Panc1 (cell line): ENCODE results near the gene PTTG1.

Experiments used
- POLR2AphosphoS5 ChIP-seq: IDR thresholded peaks from 2 replicates; pipeline ENCODE4 v1.6.1; 2012; ENCODE audit warnings: mild to moderate bottlenecking, low read depth, low read length, moderate library complexity
- TCF7L2 ChIP-seq: IDR thresholded peaks from 2 replicates; pipeline ENCODE4 v1.6.1; 2011; ENCODE audit warnings: mild to moderate bottlenecking, low read depth, low read length, inconsistent platforms
- TF ChIP-seq, protein P1 (sequence below): fragments of 450-650 bp; IDR thresholded peaks from 2 replicates; pipeline ENCODE4 v1.5.1; 2017; ENCODE audit warnings: mild to moderate bottlenecking

DNA sequence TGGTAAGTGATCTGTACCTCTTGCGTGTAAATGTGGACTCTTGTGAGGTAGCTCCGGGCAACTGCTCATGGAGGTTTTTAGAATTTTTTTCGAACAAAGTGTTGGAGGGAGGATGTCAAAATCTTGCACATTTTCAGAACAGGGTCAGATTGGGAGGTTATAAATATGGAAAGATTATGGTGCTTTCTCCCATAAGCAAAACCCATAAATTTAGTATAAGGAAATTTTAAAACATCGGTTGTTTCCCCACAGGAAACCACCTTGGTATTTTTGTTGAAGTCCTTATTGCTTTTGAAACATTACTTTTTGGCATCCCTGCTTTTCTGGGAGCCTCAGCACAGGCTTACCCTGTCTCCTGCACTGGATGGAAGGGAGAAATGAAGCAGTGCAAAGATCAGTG lies 33.9 kb downstream of the PTTG1 start:
- TF ChIP-seq, protein P1, sequence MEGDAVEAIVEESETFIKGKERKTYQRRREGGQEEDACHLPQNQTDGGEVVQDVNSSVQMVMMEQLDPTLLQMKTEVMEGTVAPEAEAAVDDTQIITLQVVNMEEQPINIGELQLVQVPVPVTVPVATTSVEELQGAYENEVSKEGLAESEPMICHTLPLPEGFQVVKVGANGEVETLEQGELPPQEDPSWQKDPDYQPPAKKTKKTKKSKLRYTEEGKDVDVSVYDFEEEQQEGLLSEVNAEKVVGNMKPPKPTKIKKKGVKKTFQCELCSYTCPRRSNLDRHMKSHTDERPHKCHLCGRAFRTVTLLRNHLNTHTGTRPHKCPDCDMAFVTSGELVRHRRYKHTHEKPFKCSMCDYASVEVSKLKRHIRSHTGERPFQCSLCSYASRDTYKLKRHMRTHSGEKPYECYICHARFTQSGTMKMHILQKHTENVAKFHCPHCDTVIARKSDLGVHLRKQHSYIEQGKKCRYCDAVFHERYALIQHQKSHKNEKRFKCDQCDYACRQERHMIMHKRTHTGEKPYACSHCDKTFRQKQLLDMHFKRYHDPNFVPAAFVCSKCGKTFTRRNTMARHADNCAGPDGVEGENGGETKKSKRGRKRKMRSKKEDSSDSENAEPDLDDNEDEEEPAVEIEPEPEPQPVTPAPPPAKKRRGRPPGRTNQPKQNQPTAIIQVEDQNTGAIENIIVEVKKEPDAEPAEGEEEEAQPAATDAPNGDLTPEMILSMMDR = no peak
- TF ChIP-seq POLR2AphosphoS5 = no peak
- no peak for TF ChIP-seq TCF7L2
